ENCODE measurements around the gene SIGLEC9.

The SIGLEC9 gene

GRCh38 chr19:51124729-51125128 lies at the start of gene SIGLEC9:
Gene SIGLEC9 (plus strand): TSS chr19:51124906. CDS start chr19:51124975, 69 bp downstream.
- Histone ChIP-seq H3K27ac (ENCODE audit: low read length) (no peak within 1 kb of the TSS), H3K4me1 (ENCODE audit: insufficient read depth, low read length) (no peaks in the 10 kb centered on the region), H3K9ac (ENCODE audit: low read depth, low read length) (no peak within 1 kb of the TSS), H3K36me3 (ENCODE audit: insufficient read depth, low read depth, low read length) (no peaks in the 10 kb centered on the region), H3K4me3 (ENCODE audit: low read length) (no peak within 1 kb of the TSS), H3K9me3 (ENCODE audit: insufficient read depth, low read depth, low read length) (no peaks in the 10 kb centered on the region), H3K27me3 (ENCODE audit: insufficient read depth, low read length) (no peaks in the 10 kb centered on the region)

DNA sequence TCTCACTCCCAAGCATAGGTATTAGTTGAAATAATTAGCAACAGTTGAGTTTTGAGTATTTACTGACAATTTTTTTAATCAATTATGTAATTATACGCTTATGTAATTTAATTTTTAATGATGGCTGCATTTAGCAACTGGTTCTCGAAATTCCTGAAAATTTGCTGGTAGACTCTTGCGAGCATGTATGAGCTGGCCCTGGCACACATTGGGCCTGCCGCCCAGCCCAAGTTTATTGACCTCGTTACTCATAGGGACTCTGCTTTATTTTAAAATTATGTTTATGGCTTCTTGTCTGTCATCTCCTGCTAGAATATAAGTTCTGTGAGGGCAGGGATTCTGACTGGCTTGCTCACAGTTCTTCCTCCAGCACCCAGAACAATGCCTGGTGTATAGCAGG lies 48.7 kb upstream of the SIGLEC9 start:
- H3K4me3 ChIP-seq (ENCODE audit: low read length): no peak overlapping the region
- no peak overlapping the region for H3K9ac ChIP-seq (ENCODE audit: low read depth, low read length)
- no peaks in the 10 kb centered on the region; the same call in 1 of the 2 replicates for H3K27me3 ChIP-seq (ENCODE audit: insufficient read depth, low read length)
- H3K36me3 ChIP-seq (ENCODE audit: insufficient read depth, low read depth, low read length): no peaks in the 10 kb centered on the region
- H3K27ac ChIP-seq (ENCODE audit: low read length): no peak overlapping the region
- H3K4me1 ChIP-seq (ENCODE audit: insufficient read depth, low read length): peaks cover 3% of the 10 kb centered on the region
- H3K9me3 ChIP-seq (ENCODE audit: insufficient read depth, low read depth, low read length): peaks cover 9% of the 10 kb centered on the region; the same call in 1 of the 2 replicates

DNA sequence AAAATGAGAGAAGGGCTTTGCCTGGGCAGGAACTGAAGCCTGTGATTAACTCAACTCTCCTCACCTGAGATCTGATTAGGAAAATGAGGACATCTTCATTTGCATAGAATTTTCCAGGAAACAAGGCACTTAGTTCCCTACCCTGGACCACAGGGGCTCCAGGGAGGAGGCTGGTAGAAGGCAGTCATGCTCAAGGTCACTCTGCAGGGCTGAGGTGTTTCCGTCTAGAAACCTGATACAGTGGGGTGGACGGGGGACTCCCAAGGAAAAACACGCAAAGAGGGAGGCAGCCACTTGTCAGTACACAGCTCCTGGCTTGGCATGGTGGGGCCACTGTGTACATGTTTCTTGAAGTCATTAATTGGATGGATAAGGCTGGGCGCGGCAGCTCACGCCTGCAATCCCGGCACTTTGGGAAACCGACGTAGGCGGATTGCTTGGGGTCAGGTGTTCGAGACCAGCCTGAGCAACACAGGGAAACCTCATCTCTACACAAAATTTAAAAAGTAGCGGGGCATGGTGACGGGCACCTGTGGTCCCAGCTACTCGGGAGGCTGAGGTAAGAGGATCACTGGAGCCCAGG lies 48.0 kb upstream of the SIGLEC9 start:
- no peaks in the 10 kb centered on the region for H3K36me3 ChIP-seq (ENCODE audit: insufficient read depth, low read depth, low read length)
- H3K27ac ChIP-seq (ENCODE audit: low read length): no peak overlapping the region
- H3K4me3 ChIP-seq (ENCODE audit: low read length): no peak overlapping the region
- no peak overlapping the region for H3K9ac ChIP-seq (ENCODE audit: low read depth, low read length)
- peaks cover 3% of the 10 kb centered on the region for H3K4me1 ChIP-seq (ENCODE audit: insufficient read depth, low read length)
- H3K27me3 ChIP-seq (ENCODE audit: insufficient read depth, low read length): no peaks in the 10 kb centered on the region; the same call in 1 of the 2 replicates
- H3K9me3 ChIP-seq (ENCODE audit: insufficient read depth, low read depth, low read length): peaks cover 9% of the 10 kb centered on the region; the same call in 1 of the 2 replicates

- H3K27me3 ChIP-seq (ENCODE audit: insufficient read depth, low read length): no peaks in the 10 kb centered on the region
- H3K4me3 ChIP-seq (ENCODE audit: low read length): no peak overlapping the region
- no peaks in the 10 kb centered on the region for H3K36me3 ChIP-seq (ENCODE audit: insufficient read depth, low read depth, low read length)
- peaks cover 8% of the 10 kb centered on the region; the same call in 1 of the 2 replicates for H3K9me3 ChIP-seq (ENCODE audit: insufficient read depth, low read depth, low read length)
- H3K9ac ChIP-seq (ENCODE audit: low read depth, low read length): no peak overlapping the region
- no peak overlapping the region for H3K27ac ChIP-seq (ENCODE audit: low read length)
- peaks cover 3% of the 10 kb centered on the region for H3K4me1 ChIP-seq (ENCODE audit: insufficient read depth, low read length)
These were observed 46.6 kb upstream of the SIGLEC9 start for GRCh38 chr19:51078104-51078503.

- H3K9ac ChIP-seq (ENCODE audit: low read depth, low read length): no peak overlapping the region
- no peaks in the 10 kb centered on the region for H3K27me3 ChIP-seq (ENCODE audit: insufficient read depth, low read length)
- H3K9me3 ChIP-seq (ENCODE audit: insufficient read depth, low read depth, low read length): 0 out of 2 replicates have a peak, but pooled peaks cover 1% of the 10 kb centered on the region
- no peaks in the 10 kb centered on the region for H3K36me3 ChIP-seq (ENCODE audit: insufficient read depth, low read depth, low read length)
- H3K4me3 ChIP-seq (ENCODE audit: low read length): no peak overlapping the region
- peaks cover 3% of the 10 kb centered on the region for H3K4me1 ChIP-seq (ENCODE audit: insufficient read depth, low read length)
- H3K27ac ChIP-seq (ENCODE audit: low read length): no peak overlapping the region
These were observed 46.0 kb upstream of the SIGLEC9 start for GRCh38 chr19:51078731-51079130.

DNA sequence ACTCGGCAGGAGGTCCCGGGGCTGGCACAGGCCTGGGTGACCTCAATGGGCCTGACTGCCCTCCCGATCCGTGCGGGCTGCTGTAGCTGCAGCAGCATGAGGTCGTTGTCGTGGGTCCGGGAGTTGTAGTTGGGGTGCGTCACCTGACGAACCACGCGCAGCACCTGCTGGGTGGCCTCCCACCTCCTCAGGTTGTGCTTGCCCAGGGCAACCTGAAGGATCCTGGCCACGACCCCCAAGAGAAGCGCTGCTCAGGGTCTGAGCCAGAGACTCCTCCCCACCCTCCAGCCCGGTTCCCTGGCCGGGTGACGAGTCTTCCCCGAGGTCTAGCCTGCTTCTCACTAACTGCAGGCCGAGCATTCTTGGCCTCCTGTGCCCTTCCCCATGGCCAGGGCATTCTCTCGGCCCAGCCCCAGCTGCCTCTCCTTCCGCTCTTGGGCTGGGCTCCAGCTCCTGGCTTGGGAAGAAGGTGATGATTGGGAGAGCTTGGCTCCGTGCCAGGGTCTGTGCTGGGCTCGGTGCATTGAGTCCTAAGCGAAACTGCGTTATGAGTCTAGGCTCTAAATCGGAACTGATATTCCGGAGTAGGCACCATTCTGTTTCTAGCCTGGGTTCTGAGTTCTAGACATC lies 45.1 kb upstream of the SIGLEC9 start:
- Histone ChIP-seq H3K27ac (ENCODE audit: low read length) (no peak overlapping the region), H3K36me3 (ENCODE audit: insufficient read depth, low read depth, low read length) (no peaks in the 10 kb centered on the region), H3K9me3 (ENCODE audit: insufficient read depth, low read depth, low read length) (no peaks in the 10 kb centered on the region), H3K4me3 (ENCODE audit: low read length) (no peak overlapping the region), H3K9ac (ENCODE audit: low read depth, low read length) (no peak overlapping the region), H3K4me1 (ENCODE audit: insufficient read depth, low read length) (peaks cover 3% of the 10 kb centered on the region), H3K27me3 (ENCODE audit: insufficient read depth, low read length) (no peaks in the 10 kb centered on the region)

DNA sequence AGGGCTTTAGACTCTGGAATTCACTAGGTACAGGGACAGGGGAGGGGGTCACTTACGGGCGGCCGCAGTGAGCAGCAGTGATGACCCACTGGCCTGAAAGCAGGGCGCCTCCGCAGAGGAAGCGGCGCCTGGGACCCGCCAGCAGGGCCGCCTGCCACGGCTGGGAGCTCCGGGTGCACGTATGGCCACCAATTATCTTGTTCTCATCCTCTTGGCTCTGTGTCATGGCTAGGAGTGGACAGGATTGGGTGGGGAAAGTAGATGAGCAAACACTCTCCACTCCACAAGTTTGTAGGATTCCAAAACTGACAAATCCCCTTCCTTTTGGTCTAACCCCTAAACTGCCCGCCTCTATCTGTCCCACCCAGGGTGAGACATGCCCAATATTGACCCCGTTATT lies 43.2 kb upstream of the SIGLEC9 start:
- H3K27me3 ChIP-seq (ENCODE audit: insufficient read depth, low read length): no peaks in the 10 kb centered on the region
- no peak overlapping the region for H3K9ac ChIP-seq (ENCODE audit: low read depth, low read length)
- no peak overlapping the region for H3K27ac ChIP-seq (ENCODE audit: low read length)
- H3K4me3 ChIP-seq (ENCODE audit: low read length): no peak overlapping the region
- no peaks in the 10 kb centered on the region; the same call in 1 of the 2 replicates for H3K4me1 ChIP-seq (ENCODE audit: insufficient read depth, low read length)
- no peaks in the 10 kb centered on the region for H3K9me3 ChIP-seq (ENCODE audit: insufficient read depth, low read depth, low read length)
- H3K36me3 ChIP-seq (ENCODE audit: insufficient read depth, low read depth, low read length): no peaks in the 10 kb centered on the region

DNA sequence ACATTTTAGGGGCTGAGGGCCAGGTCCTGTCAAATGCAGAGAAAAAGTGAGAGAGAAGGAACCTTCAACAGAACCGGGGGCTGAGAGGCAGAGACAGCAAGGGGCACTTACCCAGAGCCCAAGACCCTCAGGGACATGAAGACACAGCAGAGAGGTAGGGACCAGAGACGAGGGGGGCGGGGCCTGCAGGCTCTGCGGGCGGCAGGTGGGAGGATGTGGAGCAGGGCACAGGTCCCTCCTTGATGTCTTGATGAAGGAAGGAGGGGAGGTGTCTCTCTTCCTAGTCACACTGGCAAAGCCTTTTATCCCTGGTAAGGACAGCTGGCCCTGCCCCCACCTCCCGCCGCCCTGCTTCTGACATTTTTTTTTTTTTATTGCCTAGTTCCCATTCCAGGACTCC lies 42.1 kb upstream of the SIGLEC9 start, which contains the start of gene KLK14:
KLK14 (minus strand) TSS at position 277 of the 400 bp plus-strand sequence; CDS start at position 4, 273 bp downstream.
- H3K4me1 ChIP-seq (ENCODE audit: insufficient read depth, low read length): no peaks in the 10 kb centered on the region

GRCh38 chr19:51083181-51083580 lies 41.5 kb upstream of the SIGLEC9 start:
- H3K9ac ChIP-seq (ENCODE audit: low read depth, low read length): no peak overlapping the region

More for the DNA sequence above, 42.1 kb upstream of the SIGLEC9 start, which contains the start of gene KLK14:
- Histone ChIP-seq H3K9ac (ENCODE audit: low read depth, low read length) (no peak within 1 kb of the TSS), H3K27ac (ENCODE audit: low read length) (no peak within 1 kb of the TSS), H3K36me3 (ENCODE audit: insufficient read depth, low read depth, low read length) (no peaks in the 10 kb centered on the region), H3K27me3 (ENCODE audit: insufficient read depth, low read length) (no peaks in the 10 kb centered on the region), H3K9me3 (ENCODE audit: insufficient read depth, low read depth, low read length) (no peaks in the 10 kb centered on the region), H3K4me3 (ENCODE audit: low read length) (no peak within 1 kb of the TSS)

DNA sequence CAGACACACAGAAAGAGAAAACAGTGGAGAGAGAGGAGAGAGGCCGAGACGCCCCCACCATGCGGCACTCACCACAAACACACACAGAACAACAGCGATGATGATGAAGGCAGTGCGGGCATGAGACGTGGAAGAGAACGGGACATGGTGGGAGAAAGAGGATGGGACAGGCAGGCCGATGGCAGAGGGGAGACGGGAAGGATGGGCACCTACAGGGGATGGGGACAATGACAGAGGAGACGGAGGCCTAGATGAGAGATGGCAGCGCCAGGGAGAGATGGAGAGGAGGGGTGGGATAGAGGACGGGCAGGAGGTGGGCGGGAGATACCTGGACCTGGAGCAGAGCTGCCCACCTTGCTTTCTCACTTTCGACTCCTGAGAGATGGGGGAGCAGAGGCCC lies 40.9 kb upstream of the SIGLEC9 start:
- no peak overlapping the region for H3K9ac ChIP-seq (ENCODE audit: low read depth, low read length)
- H3K27me3 ChIP-seq (ENCODE audit: insufficient read depth, low read length): no peaks in the 10 kb centered on the region
- H3K36me3 ChIP-seq (ENCODE audit: insufficient read depth, low read depth, low read length): no peaks in the 10 kb centered on the region
- H3K4me1 ChIP-seq (ENCODE audit: insufficient read depth, low read length): no peaks in the 10 kb centered on the region
- H3K27ac ChIP-seq (ENCODE audit: low read length): no peak overlapping the region
- no peak overlapping the region for H3K4me3 ChIP-seq (ENCODE audit: low read length)
- no peaks in the 10 kb centered on the region for H3K9me3 ChIP-seq (ENCODE audit: insufficient read depth, low read depth, low read length)

More at GRCh38 chr19:51083181-51083580, 41.5 kb upstream of the SIGLEC9 start:
- Histone ChIP-seq H3K9me3 (ENCODE audit: insufficient read depth, low read depth, low read length) (no peaks in the 10 kb centered on the region), H3K36me3 (ENCODE audit: insufficient read depth, low read depth, low read length) (no peaks in the 10 kb centered on the region), H3K4me1 (ENCODE audit: insufficient read depth, low read length) (no peaks in the 10 kb centered on the region), H3K27ac (ENCODE audit: low read length) (no peak overlapping the region), H3K4me3 (ENCODE audit: low read length) (no peak overlapping the region), H3K27me3 (ENCODE audit: insufficient read depth, low read length) (no peaks in the 10 kb centered on the region)

DNA sequence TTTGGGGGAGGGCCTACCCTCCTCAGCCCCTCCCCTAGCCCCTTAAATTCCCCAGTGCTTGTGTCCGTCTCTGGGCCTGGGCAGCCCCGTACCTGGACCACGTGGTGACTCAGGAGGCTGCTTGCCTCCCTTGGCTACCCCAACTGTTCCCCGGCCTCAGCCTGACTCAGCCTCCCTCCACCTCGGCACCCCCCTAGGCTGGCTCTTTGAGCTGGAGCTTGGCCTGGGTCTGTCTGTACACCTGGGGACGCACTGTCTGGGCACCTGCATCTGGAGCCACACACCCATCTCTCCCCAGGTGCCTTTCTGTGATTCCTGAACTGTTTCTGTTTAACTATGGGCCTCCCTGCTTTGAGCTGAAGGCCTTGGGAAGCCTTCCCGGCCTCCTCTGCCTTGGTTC lies 40.2 kb upstream of the SIGLEC9 start:
- no peaks in the 10 kb centered on the region for H3K4me1 ChIP-seq (ENCODE audit: insufficient read depth, low read length)
- no peak overlapping the region for H3K4me3 ChIP-seq (ENCODE audit: low read length)
- H3K36me3 ChIP-seq (ENCODE audit: insufficient read depth, low read depth, low read length): no peaks in the 10 kb centered on the region
- no peak overlapping the region for H3K27ac ChIP-seq (ENCODE audit: low read length)
- no peaks in the 10 kb centered on the region for H3K27me3 ChIP-seq (ENCODE audit: insufficient read depth, low read length)
- H3K9ac ChIP-seq (ENCODE audit: low read depth, low read length): no peak overlapping the region
- H3K9me3 ChIP-seq (ENCODE audit: insufficient read depth, low read depth, low read length): no peaks in the 10 kb centered on the region

Data from iPS-20b (cell line).